Activated B cell treated with CpG ODN at 0.5 μM for 24 hours (primary cell): Measurements from ENCODE around the gene SOBP. TPM values are rescaled to one million over a fixed set of nuclear protein-coding genes. Genes with fewer than 3 reads are reported as not detected.
"Not testable (repeated sequence)": the region's sequence is repeated elsewhere in the genome, so short reads cannot be mapped to it uniquely, and the experiment has no call there.

Experiments used
- ATAC-seq: fragments of 200-7000 bp; cut with Tn5 transposase; one replicate; pipeline ENCODE4 v1.10.0; 2021; ENCODE audit warnings: low read depth, mild to moderate bottlenecking, moderate library complexity
- CTCF ChIA-PET: fragments of 350-600 bp; sonication (Branson Sonifier 250); formaldehyde crosslinking; loops from one replicate; lab custom pipeline; 2021; ENCODE audit warnings: antibody characterized with exemption; lab: Charles Lee
- POLR2A ChIA-PET: fragments of 350-600 bp; sonication (Branson Sonifier 250); formaldehyde crosslinking; loops from one replicate; lab custom pipeline; 2021; ENCODE audit warnings: antibody characterized with exemption; lab: Charles Lee
- DNase-seq: peaks from one replicate; pipeline ENCODE4 v3.0.0; 2022
- H3K27ac Mint-ChIP-seq: one replicate; pipeline ENCODE4 v1.8.0; 2020; ENCODE audit warnings: mixed read lengths
- H3K27me3 Mint-ChIP-seq: one replicate; pipeline ENCODE4 v1.8.0; 2021; ENCODE audit warnings: mixed read lengths
- H3K36me3 Mint-ChIP-seq: one replicate; pipeline ENCODE4 v1.8.0; 2021; ENCODE audit warnings: low read depth, mixed read lengths
- H3K4me1 Mint-ChIP-seq: one replicate; pipeline ENCODE4 v1.8.0; 2021; ENCODE audit warnings: mixed read lengths
- H3K4me3 Mint-ChIP-seq: one replicate; pipeline ENCODE4 v1.8.0; 2020; ENCODE audit warnings: mild to moderate bottlenecking, mixed read lengths
- H3K9me3 Mint-ChIP-seq: one replicate; pipeline ENCODE4 v1.8.0; 2020; ENCODE audit warnings: mixed read lengths
- intact Hi-C: fragments of 100-400 bp; cut with micrococcal nuclease; formaldehyde crosslinking; loops from one replicate; pipeline ENCODE4 v1.15.1; 2024
- total RNA-seq: library from RNA; stranded (reverse); gene quantifications from 2 replicates; pipeline ENCODE4 v1.2.3, GENCODE V29; 2022
- TF ChIP-seq, protein P1 (sequence below): fragments of 200-600 bp; IDR thresholded peaks from one replicate; pipeline ENCODE4 v1.8.0; 2022; ENCODE audit warnings: antibody characterized with exemption, mild to moderate bottlenecking

SOBP gene
- total RNA-seq, 1 donor from 2014 or later: 1.1 TPM

GRCh38 chr6:107546691-107547450, 57.0 kb downstream of the SOBP start:
- DNase-seq (no peak), ATAC-seq (no peak)
- Mint-ChIP-seq H3K4me3 (no peak overlapping the region), H3K36me3 (no peaks in the 10 kb centered on the region), H3K27me3 (peaks cover 3% of the 10 kb centered on the region), H3K4me1 (peaks cover 18% of the 10 kb centered on the region), H3K9me3 (no peaks in the 10 kb centered on the region), H3K27ac (no peak overlapping the region)
- ChIA-PET CTCF (no interaction called here), POLR2A (no interaction called here)
- TF ChIP-seq, protein P1, sequence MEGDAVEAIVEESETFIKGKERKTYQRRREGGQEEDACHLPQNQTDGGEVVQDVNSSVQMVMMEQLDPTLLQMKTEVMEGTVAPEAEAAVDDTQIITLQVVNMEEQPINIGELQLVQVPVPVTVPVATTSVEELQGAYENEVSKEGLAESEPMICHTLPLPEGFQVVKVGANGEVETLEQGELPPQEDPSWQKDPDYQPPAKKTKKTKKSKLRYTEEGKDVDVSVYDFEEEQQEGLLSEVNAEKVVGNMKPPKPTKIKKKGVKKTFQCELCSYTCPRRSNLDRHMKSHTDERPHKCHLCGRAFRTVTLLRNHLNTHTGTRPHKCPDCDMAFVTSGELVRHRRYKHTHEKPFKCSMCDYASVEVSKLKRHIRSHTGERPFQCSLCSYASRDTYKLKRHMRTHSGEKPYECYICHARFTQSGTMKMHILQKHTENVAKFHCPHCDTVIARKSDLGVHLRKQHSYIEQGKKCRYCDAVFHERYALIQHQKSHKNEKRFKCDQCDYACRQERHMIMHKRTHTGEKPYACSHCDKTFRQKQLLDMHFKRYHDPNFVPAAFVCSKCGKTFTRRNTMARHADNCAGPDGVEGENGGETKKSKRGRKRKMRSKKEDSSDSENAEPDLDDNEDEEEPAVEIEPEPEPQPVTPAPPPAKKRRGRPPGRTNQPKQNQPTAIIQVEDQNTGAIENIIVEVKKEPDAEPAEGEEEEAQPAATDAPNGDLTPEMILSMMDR: no peak
- intact Hi-C loops: no loop called here

DNA sequence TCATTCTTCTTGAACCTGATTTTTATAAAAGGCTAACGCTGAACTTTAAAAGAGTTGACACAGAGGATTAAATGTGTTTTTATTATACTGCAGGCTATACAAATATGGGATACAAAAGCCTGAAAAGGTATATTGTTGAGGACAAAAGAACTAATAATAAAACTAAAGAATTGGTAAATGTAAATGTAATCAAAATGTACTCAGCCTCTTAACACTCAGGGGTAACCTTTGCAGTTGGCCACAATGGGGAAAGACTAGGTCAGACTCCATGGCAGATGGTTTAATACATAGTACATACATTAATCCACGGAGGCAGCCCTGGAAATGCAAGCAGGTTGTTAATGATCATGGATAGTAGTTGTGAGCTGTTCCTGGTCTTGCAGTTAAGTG, 57.5 kb downstream of the SOBP start:
- intact Hi-C loops: no loop called here
- Mint-ChIP-seq H3K36me3 (no peaks in the 10 kb centered on the region), H3K27me3 (no peaks in the 10 kb centered on the region), H3K4me1 (peaks cover 18% of the 10 kb centered on the region), H3K9me3 (no peaks in the 10 kb centered on the region), H3K27ac (no peak overlapping the region), H3K4me3 (no peak overlapping the region)
- TF ChIP-seq, protein P1: no peak
- ATAC-seq (no peak), DNase-seq (no peak)
- ChIA-PET POLR2A (no interaction called here), CTCF (no interaction called here)

DNA sequence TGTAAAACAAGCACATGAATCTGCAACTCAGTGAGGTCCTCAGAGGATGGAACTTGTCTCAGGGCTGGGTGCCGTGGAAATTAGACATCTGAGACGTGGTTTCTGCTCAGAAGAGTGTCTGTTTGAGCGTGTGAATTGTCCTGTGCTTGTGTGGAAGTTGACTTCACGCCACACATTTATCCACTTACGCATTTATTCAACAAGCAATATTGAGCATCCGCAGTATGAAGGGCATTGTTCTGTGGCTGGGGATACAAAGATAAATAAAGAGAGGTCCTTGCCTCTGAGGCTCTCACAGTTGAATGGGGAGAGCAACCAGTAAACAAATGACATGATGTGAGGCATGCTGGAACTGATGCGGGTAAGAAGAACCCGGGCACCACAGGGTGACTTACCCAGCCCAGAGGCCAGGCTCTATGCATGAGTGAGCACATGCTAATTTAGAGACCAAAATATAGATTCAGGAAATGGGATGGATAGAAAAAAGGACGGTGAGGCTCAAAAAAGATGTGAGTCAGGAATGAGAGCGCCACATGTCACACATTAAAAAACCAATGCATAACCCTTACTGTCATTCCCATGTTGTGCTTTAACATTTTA, 60.4 kb downstream of the SOBP start:
- no peaks in the 10 kb centered on the region for H3K9me3 Mint-ChIP-seq
- H3K27me3 Mint-ChIP-seq: no peaks in the 10 kb centered on the region
- no peak for DNase-seq
- CTCF ChIA-PET: no interaction called here
- ATAC-seq: peak; percentile 72
- peak overlapping the region; percentile 38 for H3K4me3 Mint-ChIP-seq
- intact Hi-C loops: loop anchor here (2.0 kb wide), 1 partner anchor 54 kb away; no protein-coding TSS in a partner anchor
- POLR2A ChIA-PET: no interaction called here
- peaks cover 18% of the 10 kb centered on the region for H3K4me1 Mint-ChIP-seq
- no peaks in the 10 kb centered on the region for H3K36me3 Mint-ChIP-seq
- peak overlapping the region; percentile 35 for H3K27ac Mint-ChIP-seq
- TF ChIP-seq, protein P1: no peak

- intact Hi-C loops: loop anchor here (2.0 kb wide), 1 partner anchor 54 kb away; no protein-coding TSS in a partner anchor
- no peaks in the 10 kb centered on the region for H3K36me3 Mint-ChIP-seq
- peaks cover 18% of the 10 kb centered on the region for H3K4me1 Mint-ChIP-seq
- H3K4me3 Mint-ChIP-seq: no peak overlapping the region
- CTCF ChIA-PET: no interaction called here
- ATAC-seq (no peak), DNase-seq (no peak)
- no peaks in the 10 kb centered on the region for H3K9me3 Mint-ChIP-seq
- H3K27me3 Mint-ChIP-seq: no peaks in the 10 kb centered on the region
- POLR2A ChIA-PET: no interaction called here
- no peak overlapping the region for H3K27ac Mint-ChIP-seq
- TF ChIP-seq, protein P1: no peak
These were observed 61.0 kb downstream of the SOBP start for GRCh38 chr6:107550906-107551305.

DNA sequence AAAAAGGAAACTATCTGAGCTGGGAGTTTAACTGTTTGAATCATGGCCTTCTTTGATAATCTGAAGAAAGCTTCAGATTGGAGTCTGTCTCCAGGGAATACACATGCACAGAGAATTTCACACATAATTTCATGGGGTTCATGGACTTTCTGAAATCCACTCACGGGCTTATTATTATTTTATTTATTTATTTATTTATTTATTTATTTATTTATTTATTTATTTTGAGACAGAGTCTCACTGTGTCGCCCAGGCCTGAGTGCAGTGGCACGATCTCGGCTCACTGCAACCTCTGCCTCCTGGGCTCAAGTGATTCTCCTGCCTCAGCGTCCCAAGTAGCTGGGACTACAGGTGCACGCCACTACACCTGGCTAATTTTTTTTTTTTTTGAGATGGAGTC, 63.2 kb downstream of the SOBP start:
- CTCF ChIA-PET: interaction anchor here (0.6 kb wide), 1 partner anchor 43 kb away, joined by 5 read pairs; no protein-coding TSS in a partner anchor
- H3K4me3 Mint-ChIP-seq, H3K27ac Mint-ChIP-seq, intact Hi-C loops, ATAC-seq, H3K27me3 Mint-ChIP-seq, H3K9me3 Mint-ChIP-seq, H3K36me3 Mint-ChIP-seq, DNase-seq, POLR2A ChIA-PET: not testable (repeated sequence)
- H3K4me1 Mint-ChIP-seq: peaks cover 18% of the 10 kb centered on the region
